Measurements from ENCODE around the gene SPOCK1. TPM values are rescaled to one million over a fixed set of nuclear protein-coding genes. Genes with fewer than 3 reads are reported as not detected.
"Not testable (repeated sequence)": the region's sequence is repeated elsewhere in the genome, so short reads cannot be mapped to it uniquely, and the experiment has no call there.

Gene SPOCK1
- polyA plus RNA-seq, 4 donors, result 6.4 to 11.5 (median 10.0) TPM

GRCh38 chr5:137236252-137236651 is 262.9 kb downstream of the SPOCK1 start:
- DNase-seq (ENCODE audit: low read depth in 4 of 4, low spot score in 2 of 4), result no peak

- DNase-seq (ENCODE audit: low read depth in 4 of 4, low spot score in 2 of 4), result no peak
These were observed 263.9 kb downstream of the SPOCK1 start for GRCh38 chr5:137234973-137235943.

- no peak for DNase-seq (ENCODE audit: low read depth in 4 of 4, low spot score in 2 of 4)
These were observed 265.4 kb downstream of the SPOCK1 start for GRCh38 chr5:137233726-137234125.

GRCh38 chr5:137233304-137233703 is 265.8 kb downstream of the SPOCK1 start:
- DNase-seq (ENCODE audit: low read depth in 4 of 4, low spot score in 2 of 4), result not testable (repeated sequence)

GRCh38 chr5:137231540-137231939 is 267.6 kb downstream of the SPOCK1 start:
- DNase-seq (ENCODE audit: low read depth in 4 of 4, low spot score in 2 of 4), result no peak

GRCh38 chr5:137228816-137229215 is 270.3 kb downstream of the SPOCK1 start:
- no peak for DNase-seq (ENCODE audit: low read depth in 4 of 4, low spot score in 2 of 4)

GRCh38 chr5:137226081-137226480 is 273.0 kb downstream of the SPOCK1 start:
- no peak for DNase-seq (ENCODE audit: low read depth in 4 of 4, low spot score in 2 of 4)

GRCh38 chr5:137223324-137224295 is 275.5 kb downstream of the SPOCK1 start:
- DNase-seq (ENCODE audit: low read depth in 4 of 4, low spot score in 2 of 4), result no peak

GRCh38 chr5:137221943-137222342 is 277.2 kb downstream of the SPOCK1 start:
- DNase-seq (ENCODE audit: low read depth in 4 of 4, low spot score in 2 of 4), result no peak

GRCh38 chr5:137220523-137220927 is 278.6 kb downstream of the SPOCK1 start:
- peak in 1 of 4 donors; percentile 13 for DNase-seq (ENCODE audit: low read depth in 4 of 4, low spot score in 2 of 4)

- DNase-seq (ENCODE audit: low read depth in 4 of 4, low spot score in 2 of 4), result no peak
These were observed 280.2 kb downstream of the SPOCK1 start for GRCh38 chr5:137218896-137219295.

GRCh38 chr5:137218471-137218870 is 280.7 kb downstream of the SPOCK1 start:
- no peak for DNase-seq (ENCODE audit: low read depth in 4 of 4, low spot score in 2 of 4)

GRCh38 chr5:137217599-137218200 is 281.4 kb downstream of the SPOCK1 start:
- DNase-seq (ENCODE audit: low read depth in 4 of 4, low spot score in 2 of 4), result no peak

- no peak for DNase-seq (ENCODE audit: low read depth in 4 of 4, low spot score in 2 of 4)
These were observed 282.0 kb downstream of the SPOCK1 start for GRCh38 chr5:137216976-137217598.

GRCh38 chr5:137215780-137216179 is 283.3 kb downstream of the SPOCK1 start:
- DNase-seq (ENCODE audit: low read depth in 4 of 4, low spot score in 2 of 4), result no peak

- DNase-seq (ENCODE audit: low read depth in 4 of 4, low spot score in 2 of 4), result no peak
These were observed 283.9 kb downstream of the SPOCK1 start for GRCh38 chr5:137215261-137215660.

GRCh38 chr5:137214446-137215189 is 284.5 kb downstream of the SPOCK1 start:
- DNase-seq (ENCODE audit: low read depth in 4 of 4, low spot score in 2 of 4), result no peak

GRCh38 chr5:137212471-137212870 is 286.7 kb downstream of the SPOCK1 start:
- no peak for DNase-seq (ENCODE audit: low read depth in 4 of 4, low spot score in 2 of 4)

- DNase-seq (ENCODE audit: low read depth in 4 of 4, low spot score in 2 of 4), result no peak
These were observed 289.8 kb downstream of the SPOCK1 start for GRCh38 chr5:137209232-137209809.

Measured in left renal cortex interstitium (tissue), 4 donors.